ENCODE data around the gene ATXN7.

The ATXN7 gene

DNA sequence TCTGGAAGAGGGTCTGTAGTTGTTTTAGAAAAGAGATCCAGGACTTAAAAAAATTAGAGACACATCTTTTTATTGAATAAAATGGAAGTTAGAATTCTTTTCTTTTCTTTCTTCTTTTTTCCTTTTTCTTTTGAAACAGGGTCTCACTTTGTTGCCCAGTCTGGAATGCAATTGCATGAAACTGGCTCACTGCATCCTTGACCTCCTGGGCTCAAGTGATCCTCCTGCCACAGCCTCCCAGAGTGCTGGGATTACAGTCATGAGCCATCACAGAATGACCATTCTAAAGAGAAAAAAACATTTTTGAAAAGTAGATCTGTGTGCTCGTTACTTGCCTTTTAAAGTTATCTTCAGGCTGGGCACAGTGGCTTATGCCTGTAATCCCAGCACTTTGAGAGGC, 3.6 kb downstream of the ATXN7 start:
- DNase-seq, result no peak

DNA sequence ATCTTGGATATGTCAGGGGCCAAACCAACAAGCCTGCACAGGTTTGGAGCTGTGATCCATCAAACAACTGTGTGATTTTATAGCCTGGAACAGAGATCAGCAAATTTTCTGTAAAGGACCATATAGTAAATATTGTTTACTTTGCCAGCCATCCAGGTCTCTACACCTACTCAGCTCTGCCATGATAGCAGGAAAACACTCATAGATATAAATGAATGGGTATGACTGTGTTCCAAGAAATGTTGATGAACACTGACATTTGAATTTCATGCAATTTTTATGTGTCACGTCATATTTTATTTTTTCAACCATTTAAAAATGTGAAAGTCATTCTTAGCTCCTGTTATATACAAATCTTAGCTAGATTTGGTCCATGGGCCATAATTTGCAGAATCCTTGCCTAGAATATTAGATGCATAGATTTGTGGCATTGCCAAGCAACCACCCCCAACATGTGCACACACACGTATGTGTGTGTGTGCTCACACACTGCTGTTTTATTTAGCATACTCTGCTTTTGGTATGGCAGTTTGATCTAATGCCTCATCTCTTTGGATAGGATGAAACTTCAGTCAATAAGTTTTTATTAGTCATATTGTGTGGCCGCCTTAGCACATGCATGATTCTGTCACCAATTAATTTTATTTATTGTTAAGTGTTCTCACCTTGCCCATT, 6.4 kb downstream of the ATXN7 start:
- no peak for DNase-seq

GRCh38 chr3:63870615-63871005, 6.9 kb downstream of the ATXN7 start:
- DNase-seq, result no peak

GRCh38 chr3:63872135-63872924, 8.7 kb downstream of the ATXN7 start:
- DNase-seq, result no peak

- DNase-seq, result no peak
Measured at GRCh38 chr3:63874769-63875168, 11.1 kb downstream of the ATXN7 start.

GRCh38 chr3:63875510-63875909, 11.8 kb downstream of the ATXN7 start:
- DNase-seq, result no peak

DNA sequence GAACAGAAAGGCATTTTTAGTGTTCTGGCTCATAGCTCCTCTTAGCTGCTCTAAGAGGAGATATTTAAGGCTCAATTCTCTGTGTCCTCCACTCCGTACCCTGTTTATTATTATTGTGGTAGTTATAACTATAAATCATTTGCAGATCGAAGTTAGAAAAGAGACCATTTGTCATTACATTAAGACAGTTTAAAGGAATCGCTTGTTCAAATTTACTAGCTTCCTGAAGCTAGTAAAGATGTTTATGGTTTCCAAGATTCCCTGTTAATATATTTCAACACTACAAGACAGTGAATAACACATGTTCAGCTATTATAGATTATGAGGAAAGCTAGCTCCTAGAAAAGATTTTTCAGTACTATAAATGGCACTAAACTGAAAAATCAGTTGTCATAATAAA, 12.6 kb downstream of the ATXN7 start:
- no peak for DNase-seq

DNA sequence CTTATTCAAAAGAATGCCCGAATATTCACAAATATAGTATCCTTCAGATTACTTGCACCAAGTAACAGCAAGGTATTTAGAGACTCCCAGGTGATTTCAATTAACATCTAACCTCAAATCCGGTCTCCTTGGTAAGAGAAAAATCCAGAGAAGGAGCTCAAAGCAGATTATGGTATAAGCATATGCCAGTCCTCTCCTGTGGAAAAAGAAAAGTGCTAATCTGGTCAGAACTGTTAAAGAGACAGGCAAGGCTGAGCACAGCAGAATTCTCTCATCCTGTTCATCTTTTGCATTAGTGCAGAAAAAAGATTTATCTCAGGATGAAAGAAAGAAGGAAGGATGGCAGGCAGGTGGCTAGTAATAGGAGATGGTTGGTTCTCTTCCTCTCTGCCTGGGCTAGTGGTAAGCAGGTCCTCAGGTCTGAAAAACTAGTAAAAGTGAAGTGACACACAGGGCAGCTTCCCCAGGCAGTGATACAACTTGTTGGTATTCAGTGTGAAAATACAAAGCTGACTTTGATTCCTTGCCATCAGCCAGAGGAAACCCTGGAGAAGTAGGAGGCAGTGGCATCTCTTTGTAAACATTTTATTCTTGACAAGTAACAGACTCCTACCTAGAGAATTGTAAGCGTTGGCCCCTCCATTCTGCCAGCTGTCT, 14.2 kb downstream of the ATXN7 start:
- no peak for DNase-seq

DNA sequence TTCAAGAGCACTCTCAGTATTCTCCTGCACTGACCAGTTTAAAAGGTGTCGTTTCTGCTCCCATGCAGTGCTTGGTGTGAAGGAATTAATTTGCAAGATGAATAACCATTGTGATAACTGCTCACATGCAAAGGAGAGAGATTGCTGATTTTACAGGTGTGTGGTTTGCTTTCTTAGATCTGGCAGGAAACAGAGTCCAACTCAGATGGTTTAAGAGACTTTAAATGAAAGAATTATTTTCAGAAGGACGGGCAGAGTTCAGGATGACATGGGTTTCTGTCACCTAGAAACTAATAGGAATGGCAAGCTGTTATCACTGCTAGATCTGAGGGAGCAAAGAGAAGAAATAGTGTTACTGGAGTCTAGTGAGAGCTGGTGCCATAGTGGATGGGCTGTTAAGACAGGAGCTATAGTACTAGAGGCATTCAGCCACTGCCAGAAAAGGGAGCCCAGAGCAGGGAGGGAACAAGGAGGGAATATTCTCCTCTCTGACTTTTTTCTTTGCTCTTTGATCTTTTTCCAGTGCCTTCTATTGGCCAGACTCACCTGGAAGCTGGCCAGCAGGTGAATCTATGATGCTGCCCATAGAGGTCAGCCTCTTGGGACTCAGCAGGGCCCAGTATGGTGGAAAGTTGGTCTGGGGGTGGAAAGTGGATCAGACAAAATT, 14.9 kb downstream of the ATXN7 start:
- no peak for DNase-seq

DNA sequence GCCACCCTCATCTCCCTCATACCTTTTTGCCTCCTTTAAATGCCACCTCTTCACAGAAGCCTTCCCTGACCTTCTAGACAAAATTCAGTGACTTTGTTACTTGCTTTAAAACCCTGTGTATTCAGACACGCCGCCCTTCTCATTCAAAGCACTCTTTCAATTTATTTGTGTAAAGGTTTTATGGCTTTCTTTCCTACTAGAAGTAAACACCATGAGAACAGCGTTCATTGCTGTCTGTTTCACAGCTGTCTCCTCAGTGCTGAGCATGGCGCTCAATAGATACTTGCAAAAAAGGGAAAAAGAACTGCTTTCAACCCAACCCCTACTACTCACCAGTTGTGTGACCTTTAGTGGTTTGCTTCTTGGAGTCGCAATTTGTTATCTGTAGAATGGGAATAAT, 17.0 kb downstream of the ATXN7 start:
- no peak for DNase-seq

DNA sequence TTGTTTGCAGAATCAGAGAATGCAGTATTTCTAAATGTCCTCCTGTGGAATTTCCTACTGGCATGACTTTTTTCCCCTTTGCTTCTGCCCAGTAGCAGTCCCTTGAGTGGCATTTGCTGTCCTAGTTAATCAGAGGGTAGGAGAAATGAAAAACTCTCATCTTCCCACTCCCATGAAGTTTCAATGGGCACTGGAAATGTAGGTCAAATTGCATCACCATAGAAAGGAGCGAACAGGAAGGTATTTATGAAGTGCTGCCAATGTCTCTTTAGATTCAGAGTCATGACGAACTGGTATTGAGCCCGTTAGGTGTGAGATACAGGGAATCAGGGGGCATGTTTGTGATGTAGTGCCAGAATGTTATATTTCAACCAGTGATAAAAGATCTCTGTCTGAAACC, 23.2 kb downstream of the ATXN7 start:
- no peak for DNase-seq

GRCh38 chr3:63891518-63891917, 27.9 kb downstream of the ATXN7 start:
- no peak for DNase-seq

DNA sequence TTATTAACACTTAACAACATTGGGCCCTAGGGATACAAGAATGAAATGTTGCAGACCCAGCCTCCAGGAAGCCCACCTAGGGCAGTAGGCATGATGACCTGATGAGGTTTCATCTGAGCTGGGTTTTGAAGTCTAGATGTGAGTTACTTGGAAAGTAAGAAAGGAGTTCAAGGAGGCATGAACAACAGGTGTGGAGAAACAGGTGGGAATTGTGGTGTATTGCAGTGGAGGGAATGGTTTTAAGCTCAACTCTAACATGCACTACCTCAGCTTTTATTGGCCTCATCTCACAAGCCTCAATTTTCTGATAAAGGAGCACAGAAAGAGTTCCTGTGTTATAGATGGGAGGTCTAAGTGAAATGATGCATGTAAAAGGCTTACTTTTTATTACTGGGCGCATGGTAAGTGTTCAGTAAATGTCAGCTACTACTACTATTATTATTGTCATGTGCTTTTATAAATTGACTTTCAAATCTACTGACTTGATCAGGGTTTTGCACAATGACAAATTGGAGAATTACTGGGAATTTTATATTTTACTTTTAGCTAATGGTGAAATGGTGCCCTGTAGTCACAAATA, 29.2 kb downstream of the ATXN7 start:
- no peak for DNase-seq

DNA sequence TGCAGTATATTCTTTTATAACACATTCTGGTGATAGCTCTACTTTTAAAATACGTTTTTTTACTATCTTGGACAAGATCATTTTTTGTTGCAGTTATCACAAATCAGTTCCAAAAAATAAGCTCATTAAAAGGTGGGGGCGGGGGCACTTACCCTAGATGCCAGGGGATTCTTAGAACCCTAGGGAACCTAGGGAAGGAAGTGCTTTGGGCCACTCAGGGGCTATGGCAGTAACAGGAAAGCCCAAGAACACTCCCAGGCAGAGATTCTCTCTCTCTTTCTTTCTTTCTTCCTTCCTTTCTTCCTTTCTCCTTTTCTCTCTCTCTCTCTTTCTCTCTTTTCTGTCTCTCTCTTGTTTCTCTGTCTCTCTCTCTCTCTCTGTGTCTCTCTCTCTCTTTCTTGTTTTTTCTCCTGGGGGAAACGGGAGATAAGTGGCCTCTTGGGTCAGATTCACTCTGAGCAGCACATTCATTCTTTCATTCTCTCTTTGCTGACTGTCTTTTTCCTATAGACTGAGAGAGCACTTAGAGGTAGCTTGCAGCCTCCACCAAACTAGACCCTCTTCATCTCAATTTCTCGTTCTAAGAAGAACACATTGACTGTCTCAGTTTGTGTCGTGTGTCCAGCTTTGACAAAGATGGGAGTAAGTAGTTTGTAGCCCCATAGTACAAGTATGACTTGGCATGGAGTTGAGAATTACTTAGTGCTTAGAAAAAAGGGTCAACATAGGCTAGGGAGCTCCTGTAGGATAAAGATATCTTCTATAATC, 31.9 kb downstream of the ATXN7 start:
- DNase-seq, result no peak

DNA sequence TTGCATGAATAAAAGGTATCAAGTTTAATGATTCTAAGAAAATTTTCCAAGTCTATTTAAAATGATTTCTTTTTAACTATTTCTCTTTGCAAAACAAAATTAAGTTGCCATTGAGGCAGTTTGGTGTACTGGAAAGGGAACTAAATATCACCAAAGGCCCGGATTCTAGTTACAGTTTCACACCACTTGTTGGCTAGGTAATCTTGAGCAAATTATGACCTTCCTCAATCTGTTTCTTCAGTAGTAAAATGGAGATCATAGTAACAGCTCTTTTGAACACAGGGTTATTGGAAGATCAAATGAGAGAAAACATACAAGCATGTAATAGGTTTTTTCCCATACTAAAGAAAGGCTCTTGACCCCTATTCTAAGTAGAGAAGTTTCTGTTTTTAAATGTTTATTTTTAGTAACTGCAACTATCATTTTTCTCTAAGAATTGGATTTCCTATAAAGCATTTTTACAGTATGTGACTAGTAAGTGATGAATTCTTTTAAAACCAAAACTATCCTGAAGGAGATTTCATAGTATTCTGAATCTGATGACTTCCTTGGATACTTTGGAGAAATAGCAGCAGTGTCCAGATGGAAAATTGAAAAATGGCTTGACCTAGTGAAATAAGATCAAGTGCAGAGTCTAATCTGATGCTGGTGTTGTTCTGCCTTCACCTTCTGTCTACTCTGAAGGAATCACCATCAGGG, 32.8 kb downstream of the ATXN7 start:
- DNase-seq, result no peak

GRCh38 chr3:63900010-63900409, 36.3 kb downstream of the ATXN7 start:
- no peak for DNase-seq

GRCh38 chr3:63900459-63900858, 36.8 kb downstream of the ATXN7 start:
- DNase-seq, result no peak

GRCh38 chr3:63905731-63906620, 42.3 kb downstream of the ATXN7 start:
- DNase-seq, result no peak

- no peak for DNase-seq
Measured at GRCh38 chr3:63908081-63908736, 44.5 kb downstream of the ATXN7 start.

DNA sequence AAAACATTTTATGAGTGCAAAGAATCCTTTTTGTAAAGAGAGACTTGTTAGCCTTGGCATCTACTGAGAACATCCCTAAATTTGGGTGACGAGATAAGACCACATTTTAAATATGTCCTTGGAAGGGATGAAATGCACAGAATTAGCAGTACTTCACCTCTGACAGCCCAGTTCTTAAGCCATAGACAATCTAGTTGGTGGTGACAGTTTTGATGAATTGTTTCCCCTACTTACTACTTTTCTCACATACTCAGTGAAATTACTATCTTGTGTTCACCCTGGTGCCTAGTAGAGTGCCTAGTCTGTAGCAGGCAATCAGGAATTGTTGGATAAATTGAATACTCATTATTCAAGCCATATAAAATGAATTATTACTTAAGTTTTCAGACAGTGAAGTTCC, 45.1 kb downstream of the ATXN7 start:
- no peak for DNase-seq

All from activated effector memory CD4-positive, alpha-beta T cell treated with Interleukin-2 at 50 U/mL for 16 hours (primary cell).